NCI-H2227 (cell line): ENCODE measurements around the gene UVRAG.
"Not testable (repeated sequence)": the region's sequence is repeated elsewhere in the genome, so short reads cannot be mapped to it uniquely, and the experiment has no call there.

ENCODE experiments used
- DNase-seq: peaks from one replicate; lab custom pipeline; 2025; ENCODE audit not compliant: unreplicated experiment; lab: John Stamatoyannopoulos, UW

The UVRAG gene

GRCh38 chr11:75873417-75874221 is 58.6 kb downstream of the UVRAG start:
- no peak for DNase-seq

- no peak for DNase-seq
These were observed 59.8 kb downstream of the UVRAG start for GRCh38 chr11:75874684-75875341.

- DNase-seq: not testable (repeated sequence)
These were observed 62.3 kb downstream of the UVRAG start for GRCh38 chr11:75877327-75877726.

GRCh38 chr11:75877931-75878330 is 62.9 kb downstream of the UVRAG start:
- not testable (repeated sequence) for DNase-seq

- no peak for DNase-seq
These were observed 63.9 kb downstream of the UVRAG start for GRCh38 chr11:75878933-75879332.

GRCh38 chr11:75879737-75880136 is 64.7 kb downstream of the UVRAG start:
- no peak for DNase-seq

- not testable (repeated sequence) for DNase-seq
These were observed 65.3 kb downstream of the UVRAG start for GRCh38 chr11:75880343-75880742.

- DNase-seq: no peak
These were observed 69.3 kb downstream of the UVRAG start for GRCh38 chr11:75884321-75884720.

GRCh38 chr11:75888416-75888815 is 73.4 kb downstream of the UVRAG start:
- no peak for DNase-seq

GRCh38 chr11:75891947-75892739 is 77.1 kb downstream of the UVRAG start:
- no peak for DNase-seq

GRCh38 chr11:75893251-75893650 is 78.2 kb downstream of the UVRAG start:
- no peak for DNase-seq

GRCh38 chr11:75894036-75894585 is 79.1 kb downstream of the UVRAG start:
- DNase-seq: no peak

GRCh38 chr11:75896843-75897419 is 81.9 kb downstream of the UVRAG start:
- peak; percentile 67 for DNase-seq

GRCh38 chr11:75898871-75899270 is 83.9 kb downstream of the UVRAG start:
- no peak for DNase-seq

- no peak for DNase-seq
These were observed 84.8 kb downstream of the UVRAG start for GRCh38 chr11:75899806-75900205.

- DNase-seq: no peak
These were observed 85.8 kb downstream of the UVRAG start for GRCh38 chr11:75900848-75901247.

GRCh38 chr11:75902631-75903030 is 87.6 kb downstream of the UVRAG start:
- no peak for DNase-seq

- no peak for DNase-seq
These were observed 88.3 kb downstream of the UVRAG start for GRCh38 chr11:75903276-75903675.

GRCh38 chr11:75905434-75905833 is 90.4 kb downstream of the UVRAG start:
- no peak for DNase-seq

- no peak for DNase-seq
These were observed 93.0 kb downstream of the UVRAG start for GRCh38 chr11:75907906-75908527.
